Measurements from ENCODE around the gene NAA60.

The NAA60 gene

DNA sequence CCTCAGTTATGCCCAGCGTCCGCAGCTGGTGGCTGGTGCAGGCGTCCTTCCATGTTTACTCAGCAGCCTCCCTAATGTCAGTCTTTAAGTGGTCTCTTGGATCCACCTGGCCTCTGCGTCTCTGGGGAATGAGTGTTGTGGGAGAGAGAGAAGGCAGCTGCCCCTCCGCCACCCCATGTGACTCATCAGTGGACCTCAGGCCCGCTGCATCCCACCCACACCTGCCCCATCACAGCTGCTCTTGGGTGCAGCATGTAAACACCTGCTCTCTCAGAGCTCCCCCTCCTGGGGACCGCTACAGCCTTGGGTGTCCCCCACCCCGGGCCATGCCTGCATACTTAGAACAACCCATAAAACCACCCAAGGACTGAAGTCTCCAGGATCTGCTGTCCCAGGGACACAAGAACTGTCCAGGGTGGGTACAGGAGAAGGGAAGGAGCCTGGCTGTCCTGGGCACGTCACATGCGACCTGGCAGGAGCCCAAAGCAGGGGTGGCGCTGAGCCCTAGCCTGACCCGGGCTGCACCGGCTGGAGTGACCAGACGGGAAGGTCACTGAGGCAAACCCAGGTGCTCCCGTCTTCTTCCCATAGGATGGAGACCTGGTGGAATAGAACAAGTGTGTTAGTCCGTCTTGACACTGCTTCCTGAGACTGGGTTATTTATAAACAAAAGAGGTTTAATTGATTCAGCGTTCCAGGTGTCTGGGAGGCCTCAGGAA, 47.6 kb downstream of the NAA60 start:
- no peak for DNase-seq (ENCODE audit: low read depth)
- H3K4me3 ChIP-seq (ENCODE audit: low read depth, low read length) = no peak overlapping the region
- TF ChIP-seq, protein P1, sequence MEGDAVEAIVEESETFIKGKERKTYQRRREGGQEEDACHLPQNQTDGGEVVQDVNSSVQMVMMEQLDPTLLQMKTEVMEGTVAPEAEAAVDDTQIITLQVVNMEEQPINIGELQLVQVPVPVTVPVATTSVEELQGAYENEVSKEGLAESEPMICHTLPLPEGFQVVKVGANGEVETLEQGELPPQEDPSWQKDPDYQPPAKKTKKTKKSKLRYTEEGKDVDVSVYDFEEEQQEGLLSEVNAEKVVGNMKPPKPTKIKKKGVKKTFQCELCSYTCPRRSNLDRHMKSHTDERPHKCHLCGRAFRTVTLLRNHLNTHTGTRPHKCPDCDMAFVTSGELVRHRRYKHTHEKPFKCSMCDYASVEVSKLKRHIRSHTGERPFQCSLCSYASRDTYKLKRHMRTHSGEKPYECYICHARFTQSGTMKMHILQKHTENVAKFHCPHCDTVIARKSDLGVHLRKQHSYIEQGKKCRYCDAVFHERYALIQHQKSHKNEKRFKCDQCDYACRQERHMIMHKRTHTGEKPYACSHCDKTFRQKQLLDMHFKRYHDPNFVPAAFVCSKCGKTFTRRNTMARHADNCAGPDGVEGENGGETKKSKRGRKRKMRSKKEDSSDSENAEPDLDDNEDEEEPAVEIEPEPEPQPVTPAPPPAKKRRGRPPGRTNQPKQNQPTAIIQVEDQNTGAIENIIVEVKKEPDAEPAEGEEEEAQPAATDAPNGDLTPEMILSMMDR (IDR thresholded peaks at IDR 0.05; ENCODE audit: low read depth, low read length, missing control alignments) = peak; percentile 13

DNA sequence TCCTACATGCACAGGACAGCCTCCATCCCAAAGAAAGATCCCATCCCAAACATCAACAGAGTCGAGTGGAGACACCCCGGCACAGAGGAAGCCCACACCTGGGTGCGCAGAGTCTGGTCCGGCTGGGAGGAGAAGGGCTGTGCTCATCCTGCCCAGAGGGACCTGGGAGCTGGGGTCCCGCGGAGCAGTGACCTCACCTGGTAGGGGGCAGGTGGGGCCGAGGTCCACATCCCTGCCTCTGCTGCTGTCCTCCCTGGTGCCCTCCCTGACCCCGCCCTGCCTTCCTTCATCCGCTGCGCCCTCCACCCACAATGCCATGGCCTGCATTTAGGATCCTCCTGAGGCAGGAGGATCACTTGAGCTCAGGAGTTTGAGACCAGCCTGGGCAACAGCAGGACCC, 48.9 kb downstream of the NAA60 start:
- DNase-seq (ENCODE audit: low read depth) = no peak
- TF ChIP-seq, protein P1 (IDR thresholded peaks at IDR 0.05; ENCODE audit: low read depth, low read length, missing control alignments) = no peak
- H3K4me3 ChIP-seq (ENCODE audit: low read depth, low read length) = no peak overlapping the region

DNA sequence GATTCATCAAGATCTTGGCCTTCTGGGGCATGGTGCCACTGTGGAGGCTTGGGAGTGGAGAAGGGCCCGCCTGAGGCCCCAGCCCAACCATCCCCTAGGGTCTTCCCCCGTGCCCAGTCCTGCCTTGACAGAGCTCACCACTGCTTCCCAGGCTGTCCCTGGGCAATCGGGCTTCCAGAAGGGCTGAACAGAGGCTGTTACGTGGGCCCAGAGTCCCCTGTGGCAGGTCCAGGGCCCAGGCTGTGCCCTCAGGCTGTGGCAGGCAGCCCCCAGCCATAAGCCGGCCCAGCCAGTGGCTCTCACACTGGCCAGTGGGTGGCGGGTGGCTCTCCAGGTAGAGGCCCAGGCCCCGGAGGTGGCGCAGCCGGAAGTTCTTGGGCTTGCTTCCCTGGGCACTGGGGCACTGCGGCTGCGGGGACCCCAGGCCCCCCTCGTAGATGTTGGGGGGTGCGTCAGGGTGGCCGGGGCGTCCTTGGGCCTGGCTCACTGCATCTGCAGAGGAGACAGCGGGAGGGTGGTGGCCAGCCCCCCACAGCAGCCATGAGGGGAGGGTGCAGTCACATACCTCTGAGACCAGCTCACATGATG, 51.0 kb downstream of the NAA60 start:
- TF ChIP-seq, protein P1 (IDR thresholded peaks at IDR 0.05; ENCODE audit: low read depth, low read length, missing control alignments) = no peak
- no peak for DNase-seq (ENCODE audit: low read depth)
- H3K4me3 ChIP-seq (ENCODE audit: low read depth, low read length) = no peak overlapping the region

DNA sequence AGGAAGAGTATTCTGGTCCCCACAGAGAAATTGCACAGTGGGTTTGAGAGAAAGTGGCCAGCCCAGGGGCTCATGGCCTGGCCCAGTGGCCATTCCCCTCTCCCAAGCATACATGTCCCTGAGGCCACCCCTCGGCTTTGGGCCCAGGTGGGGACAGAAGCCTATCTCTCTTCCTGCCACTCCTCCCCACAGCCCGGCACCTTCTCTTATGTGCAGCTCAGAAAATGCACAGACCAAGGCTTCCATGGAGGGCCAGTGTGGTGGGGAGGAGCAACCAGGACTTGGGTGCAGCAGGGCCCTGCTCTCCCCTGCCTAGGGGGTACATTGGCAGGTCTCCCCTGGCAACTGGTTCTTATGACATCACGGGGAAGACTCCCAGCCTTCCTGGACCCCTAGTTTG, 51.7 kb downstream of the NAA60 start, which contains the start of gene C16orf90:
TSS of gene C16orf90 (minus strand) at position 314 of the 400 bp plus-strand sequence. CDS start at position 246, 68 bp downstream.
- TF ChIP-seq, protein P1 (IDR thresholded peaks at IDR 0.05; ENCODE audit: low read depth, low read length, missing control alignments) = no peak
- no peak within 1 kb of the TSS for H3K4me3 ChIP-seq (ENCODE audit: low read depth, low read length)
- DNase-seq (ENCODE audit: low read depth) = no peak

DNA sequence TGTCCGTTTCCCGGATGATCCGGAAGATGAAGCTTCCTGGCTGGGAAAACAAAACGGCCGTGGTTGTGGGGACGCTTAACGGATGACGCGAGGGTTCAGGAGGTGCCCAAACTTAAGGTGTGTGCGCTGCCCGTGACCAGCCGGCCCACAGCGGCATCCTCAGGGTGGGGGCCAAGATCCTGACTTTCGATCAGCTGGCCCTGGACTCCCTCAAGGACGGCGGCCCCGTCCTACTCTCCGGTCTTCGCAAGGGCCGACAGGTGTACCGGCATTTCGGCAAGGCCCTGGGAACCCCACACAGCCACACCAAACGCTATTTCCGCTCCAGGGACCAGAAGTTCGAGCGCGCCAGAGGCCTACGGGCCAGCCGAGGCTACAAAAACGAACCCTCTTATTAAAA, 52.9 kb downstream of the NAA60 start:
- no peak for DNase-seq (ENCODE audit: low read depth)
- no peak overlapping the region for H3K4me3 ChIP-seq (ENCODE audit: low read depth, low read length)
- TF ChIP-seq, protein P1 (IDR thresholded peaks at IDR 0.05; ENCODE audit: low read depth, low read length, missing control alignments) = no peak

DNA sequence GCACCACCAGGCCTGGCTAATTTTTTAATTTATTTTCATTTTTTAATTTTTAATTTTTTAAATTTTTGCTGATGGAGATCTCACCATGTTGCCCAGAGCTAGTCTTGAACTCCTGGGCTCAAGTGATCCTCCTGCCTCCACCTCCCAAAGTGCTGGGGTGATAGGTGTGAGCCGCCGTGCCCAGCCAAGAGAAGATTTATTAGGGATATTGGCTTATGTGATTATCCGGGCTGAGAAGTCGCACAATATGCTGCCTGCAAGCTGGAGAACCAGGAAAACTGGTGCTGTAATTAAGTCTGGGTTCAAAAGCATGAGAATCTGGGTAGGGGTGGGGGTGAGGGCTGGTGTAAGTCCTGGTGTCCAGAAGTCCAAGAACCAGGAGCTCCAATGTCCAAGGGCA, 54.3 kb downstream of the NAA60 start:
- TF ChIP-seq, protein P1 (IDR thresholded peaks at IDR 0.05; ENCODE audit: low read depth, low read length, missing control alignments) = no peak
- no peak for DNase-seq (ENCODE audit: low read depth)
- no peak overlapping the region for H3K4me3 ChIP-seq (ENCODE audit: low read depth, low read length)

Data from GM12864 (cell line).